GM18873 (cell line): Measurements from ENCODE around the gene RPL4.
"Not testable (repeated sequence)": the region's sequence is repeated elsewhere in the genome, so short reads cannot be mapped to it uniquely, and the experiment has no call there.

Experiments
- ATAC-seq: cut with Tn5 transposase; IDR thresholded peaks from one replicate; pipeline ENCODE4 v1.9.1; 2021; ENCODE audit warnings: mild to moderate bottlenecking, moderate library complexity, moderate number of reproducible peaks; ENCODE audit not compliant: unreplicated experiment, low FRiP score

The RPL4 gene

DNA sequence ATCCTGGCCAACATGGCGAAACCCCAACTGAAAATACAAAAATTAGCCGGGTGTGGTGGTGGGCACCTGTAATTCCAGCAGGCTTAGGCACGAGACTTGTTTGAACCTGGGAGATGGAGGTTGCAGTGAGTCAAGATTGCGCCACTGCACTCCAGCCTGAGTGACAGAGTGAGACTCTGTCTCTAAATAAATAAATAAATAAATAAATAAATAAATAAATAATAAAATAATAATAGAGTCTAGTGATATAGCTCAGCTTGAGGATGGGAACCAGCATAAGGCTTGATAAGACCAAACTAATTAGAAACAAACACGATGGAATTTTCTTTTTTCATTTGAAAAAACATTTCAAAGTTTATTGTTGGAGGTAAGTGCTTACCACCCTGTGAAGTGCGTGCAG is 43.4 kb downstream of the RPL4 start:
- not testable (repeated sequence) for ATAC-seq

GRCh38 chr15:66459818-66460615 is 44.6 kb downstream of the RPL4 start:
- ATAC-seq, result no peak

DNA sequence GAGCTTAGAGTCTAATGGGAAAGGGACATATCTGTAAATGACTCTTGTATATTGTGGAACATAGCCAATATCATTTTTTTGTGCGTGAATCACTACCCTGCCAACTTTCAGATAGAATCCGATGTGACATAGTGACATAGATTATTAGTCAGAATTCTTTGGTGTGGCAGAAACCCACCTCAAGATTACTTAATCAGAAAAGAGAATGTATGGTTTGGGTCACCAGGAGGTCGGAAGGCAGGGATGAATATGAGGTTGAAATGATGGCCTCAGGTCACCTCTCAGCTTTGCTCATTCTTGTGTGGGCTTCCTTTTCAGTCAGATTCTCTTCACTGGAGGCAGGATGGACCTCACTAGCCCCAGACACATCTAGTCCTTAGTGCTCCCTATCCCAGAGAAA is 48.4 kb downstream of the RPL4 start:
- ATAC-seq, result no peak

- ATAC-seq, result no peak
Measured at GRCh38 chr15:66454143-66454542, 50.5 kb downstream of the RPL4 start.

DNA sequence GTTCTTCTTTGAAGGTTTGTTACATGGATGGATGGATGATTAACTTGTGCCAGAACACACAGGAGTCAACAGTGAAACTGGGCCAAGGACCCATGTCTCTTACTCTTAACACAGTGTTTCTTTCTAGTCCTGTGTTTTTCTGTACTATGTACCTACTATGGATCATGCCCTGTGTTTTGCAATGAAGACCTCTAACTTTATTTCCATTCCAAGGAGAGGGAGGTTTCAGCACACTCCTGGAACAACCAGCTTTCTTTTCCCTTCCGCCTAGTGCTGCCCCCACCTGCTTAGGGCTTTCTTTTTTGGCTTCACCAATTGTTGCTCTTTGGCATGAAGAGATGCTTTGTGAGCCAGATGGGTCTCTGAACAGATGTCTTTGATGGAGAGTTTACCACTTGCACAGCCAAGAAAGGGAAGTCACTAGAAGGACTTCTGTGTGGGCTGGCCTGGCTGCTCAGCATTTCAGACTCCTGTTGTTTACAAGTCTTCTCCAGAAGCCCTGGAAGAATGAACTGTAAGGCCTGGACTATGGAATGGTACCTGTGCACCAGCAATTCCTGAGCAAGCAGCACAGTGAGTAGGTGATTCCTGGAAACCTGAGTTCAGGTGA is 51.6 kb downstream of the RPL4 start:
- no peak for ATAC-seq

DNA sequence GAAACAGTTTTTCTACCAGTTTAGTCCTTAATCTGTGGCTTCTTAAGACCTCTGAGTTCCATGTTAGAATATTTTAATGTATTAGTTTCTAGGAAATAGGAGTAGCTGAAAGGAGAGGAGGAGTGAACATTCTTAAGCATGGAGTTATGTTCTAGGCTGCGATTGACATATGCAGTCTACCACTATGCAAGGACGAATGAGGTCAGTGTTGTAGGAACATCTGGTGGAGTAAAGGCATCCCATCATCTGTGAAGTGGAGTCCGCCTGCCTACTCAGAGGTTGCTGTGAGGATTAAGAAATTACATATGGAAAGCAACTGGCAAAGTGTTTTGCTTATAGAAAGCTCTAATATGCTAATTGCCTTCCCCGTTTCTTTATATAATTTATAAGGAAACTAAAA is 52.2 kb downstream of the RPL4 start:
- no peak for ATAC-seq
